SHP77 (cell line): ENCODE results near the gene KIF3B.
"Not testable (repeated sequence)": the region's sequence is repeated elsewhere in the genome, so short reads cannot be mapped to it uniquely, and the experiment has no call there.

Source experiments
- DNase-seq, 2 experiments: peaks; one replicate each; lab custom pipeline; 2025; lab: John Stamatoyannopoulos, UW

KIF3B gene

GRCh38 chr20:32296412-32296811 is 19.0 kb downstream of the KIF3B start:
- no peak for DNase-seq

DNA sequence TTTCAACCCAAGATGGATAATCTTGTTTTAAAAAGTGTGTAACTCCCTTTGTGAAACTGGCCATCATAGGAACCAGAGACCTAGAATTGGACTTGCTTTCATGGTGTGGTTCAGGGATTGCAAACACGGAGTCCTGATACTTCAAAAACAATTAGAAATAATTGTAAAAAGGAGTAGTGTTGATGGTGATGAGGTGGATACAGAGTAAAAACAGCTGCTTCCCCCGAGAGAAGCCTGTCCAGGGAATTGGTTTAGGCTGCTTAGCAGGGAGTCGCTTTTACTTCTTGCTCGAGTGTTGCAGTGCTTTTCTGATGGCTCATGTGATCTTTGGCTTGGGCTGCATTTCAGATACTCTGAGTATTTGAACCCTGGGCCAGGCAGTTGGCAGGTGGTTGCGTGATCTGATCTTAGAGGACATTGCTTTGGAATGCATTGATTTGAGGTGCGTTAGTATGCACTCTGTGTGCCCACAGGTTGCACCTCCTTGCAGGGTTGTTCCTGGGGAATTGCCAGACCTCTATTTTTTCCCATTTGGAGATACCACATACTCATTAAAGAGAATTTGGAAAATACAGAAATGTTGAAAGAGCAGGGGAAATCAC is 19.5 kb downstream of the KIF3B start:
- DNase-seq: no peak

DNA sequence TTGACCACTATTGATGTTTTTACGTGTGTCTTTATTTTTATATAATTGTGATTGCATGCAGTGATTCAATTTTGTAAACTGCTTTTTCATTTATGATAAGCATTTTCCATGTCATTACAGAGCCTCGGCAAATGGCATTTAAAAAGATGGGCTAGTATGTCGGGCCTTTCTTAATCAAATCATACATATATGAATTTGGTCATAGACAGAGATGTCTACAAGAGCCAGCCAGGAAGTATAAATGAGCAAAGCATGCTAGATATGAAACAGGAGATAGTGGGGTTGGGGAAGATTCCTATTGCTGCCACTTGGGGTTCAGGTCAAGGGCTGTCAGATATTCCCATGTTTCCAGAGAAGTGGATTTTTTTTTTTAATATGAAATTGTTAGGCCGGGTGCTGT is 20.0 kb downstream of the KIF3B start:
- no peak for DNase-seq

- no peak for DNase-seq
These were observed 23.2 kb downstream of the KIF3B start for GRCh38 chr20:32300647-32301046.

DNA sequence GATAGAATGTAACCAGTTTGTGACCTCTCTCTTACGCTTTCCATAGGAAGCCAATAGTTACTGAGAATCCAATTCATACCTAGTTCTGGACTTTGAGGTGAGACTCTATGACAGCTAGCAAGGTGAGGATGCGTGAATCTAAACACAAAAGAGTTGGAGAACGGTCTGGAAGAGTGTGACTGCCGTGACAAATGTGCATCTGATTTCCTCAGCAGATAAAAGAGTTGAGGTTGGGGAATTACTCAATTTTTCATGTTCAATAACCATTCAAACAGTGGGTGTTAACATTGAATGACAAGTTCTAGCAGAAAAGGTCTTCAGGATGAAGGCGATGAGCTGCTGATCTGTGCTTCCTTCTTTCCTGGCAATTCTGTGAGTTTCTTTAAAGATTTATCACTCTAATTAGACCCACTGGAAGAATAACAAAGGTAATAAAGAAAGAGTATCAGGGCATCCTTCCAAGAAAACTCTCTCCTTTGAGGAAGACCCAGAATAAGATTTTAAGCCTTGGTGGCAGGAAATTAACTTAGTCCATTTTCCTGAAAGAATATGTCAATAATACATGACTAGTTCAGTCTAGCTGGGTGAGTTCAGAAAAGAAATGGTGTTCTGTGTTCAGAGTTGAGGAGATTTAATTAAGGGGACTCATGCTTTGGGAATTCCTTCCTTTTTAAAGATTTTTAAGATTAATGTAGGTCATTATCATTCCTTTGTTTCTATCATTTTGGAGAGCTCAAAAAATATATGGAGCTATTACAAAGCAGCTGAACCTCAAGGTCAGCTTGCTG is 24.5 kb downstream of the KIF3B start:
- DNase-seq: no peak

DNA sequence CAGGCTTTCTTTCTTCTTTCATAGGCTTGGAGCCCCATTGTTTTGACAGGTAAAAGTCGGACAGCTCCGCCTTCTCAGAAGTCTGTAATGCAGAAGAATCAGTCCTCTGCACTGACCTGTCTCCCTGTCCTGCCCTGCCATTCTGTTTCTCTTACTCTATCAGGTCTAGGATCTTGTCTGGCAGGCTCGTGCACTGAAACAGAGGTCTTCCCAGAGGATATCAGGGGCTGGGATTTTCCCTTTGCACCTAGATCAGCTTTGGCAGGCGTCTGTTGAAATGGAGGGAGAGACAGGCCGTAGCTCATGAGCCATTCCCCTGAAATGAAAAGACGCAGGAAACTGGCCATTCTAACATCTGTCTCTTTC is 25.0 kb downstream of the KIF3B start:
- no peak for DNase-seq

DNA sequence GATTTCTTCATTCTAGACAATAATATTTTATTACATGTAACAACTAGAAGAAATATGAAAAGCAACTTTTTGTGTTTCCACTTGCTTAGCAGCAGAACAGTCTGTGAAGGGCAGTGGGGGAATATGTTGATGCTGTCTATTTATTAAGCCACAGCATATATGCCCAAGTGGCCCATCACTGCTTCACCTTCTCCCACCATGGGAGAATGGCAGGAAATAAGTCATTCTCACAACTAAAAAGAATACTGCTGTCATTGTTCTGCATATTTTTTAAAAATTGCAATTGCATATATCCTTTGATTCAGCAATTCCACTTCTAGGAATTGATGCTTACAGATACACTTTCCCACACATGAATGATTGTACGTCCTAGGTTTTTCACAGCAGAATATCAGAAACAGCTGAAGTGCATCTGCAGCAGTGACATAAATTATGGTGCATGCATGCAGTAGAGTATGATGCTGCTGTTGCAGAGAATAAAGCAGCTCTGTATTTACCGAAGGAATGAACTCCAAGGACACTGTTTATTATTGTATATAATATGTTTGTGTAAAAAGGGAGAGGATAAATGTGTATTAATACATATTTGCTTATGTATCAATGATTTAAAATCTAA is 26.8 kb downstream of the KIF3B start:
- no peak for DNase-seq

DNA sequence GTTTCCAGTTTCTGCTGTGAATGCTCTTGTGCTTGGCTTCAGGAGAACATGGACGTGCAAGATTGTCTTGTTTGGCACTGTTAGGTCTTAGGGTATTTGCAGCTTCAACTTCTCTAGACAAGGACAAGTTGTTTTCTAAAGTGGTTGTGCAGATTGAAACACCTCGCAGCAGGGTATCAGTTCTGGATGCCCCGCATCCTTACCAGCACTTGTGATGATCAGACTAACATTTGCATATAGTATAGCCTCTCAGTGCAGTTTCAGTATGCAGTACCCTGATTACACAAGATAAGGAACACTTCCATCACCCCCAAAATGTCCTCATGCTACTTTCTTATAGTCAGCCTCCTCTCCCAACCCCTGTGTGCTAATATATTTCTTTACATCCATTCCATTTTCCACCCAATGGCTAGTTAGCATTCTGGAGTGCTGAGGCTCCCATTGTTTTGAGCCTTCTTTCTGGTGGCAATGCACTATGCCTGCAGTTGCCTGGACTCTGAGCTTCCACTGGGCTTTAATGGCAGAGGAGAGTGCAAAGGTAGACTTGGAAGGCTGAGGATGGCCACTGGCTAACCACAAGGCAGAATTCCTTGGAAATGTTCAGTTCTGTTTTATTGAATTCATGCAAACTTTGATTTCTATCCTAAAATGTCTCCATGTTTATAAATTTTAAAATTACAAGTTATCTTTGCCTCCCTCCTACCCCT is 35.4 kb downstream of the KIF3B start:
- no peak for DNase-seq

- DNase-seq: no peak
These were observed 37.3 kb downstream of the KIF3B start for GRCh38 chr20:32314768-32315167.

GRCh38 chr20:32315399-32315798 is 37.9 kb downstream of the KIF3B start:
- no peak for DNase-seq

DNA sequence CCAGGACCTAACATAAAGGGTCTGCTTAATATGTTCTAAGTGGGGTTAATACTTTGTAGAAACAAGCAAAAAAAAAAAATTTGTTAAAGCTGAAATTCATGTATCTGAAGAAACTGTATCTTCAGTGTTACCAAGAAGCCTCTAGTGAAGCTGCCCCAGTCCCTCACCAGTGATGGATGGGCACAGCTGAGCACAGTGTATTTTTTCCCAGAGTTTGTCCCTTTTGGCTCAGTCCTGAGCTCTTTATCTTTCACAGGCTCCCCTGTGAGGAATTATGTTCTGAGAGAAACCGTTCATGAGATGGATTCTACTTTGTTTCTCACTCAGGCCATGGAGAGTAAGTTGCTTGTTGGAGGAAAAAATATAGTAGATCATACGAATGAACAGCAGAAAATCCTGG is 38.4 kb downstream of the KIF3B start:
- DNase-seq: no peak

DNA sequence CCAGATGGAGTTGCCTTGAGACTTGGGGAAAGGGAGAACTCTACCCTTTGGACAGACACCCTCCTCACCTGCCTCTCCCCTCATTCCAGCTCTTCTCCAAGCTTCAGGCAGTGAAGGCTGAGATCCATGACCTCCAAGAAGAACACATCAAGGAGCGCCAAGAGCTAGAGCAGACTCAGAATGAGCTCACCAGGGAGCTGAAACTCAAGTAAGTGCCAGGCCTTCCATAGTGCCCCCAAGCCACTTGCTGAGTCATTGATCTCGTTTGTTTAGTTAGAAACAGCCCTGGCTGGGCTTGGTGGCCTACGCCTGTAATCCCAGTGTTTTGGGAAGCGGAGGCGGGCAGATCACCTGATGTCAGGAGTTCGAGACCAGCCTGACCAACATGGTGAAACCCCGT is 39.2 kb downstream of the KIF3B start:
- DNase-seq: no peak

- DNase-seq: no peak
These were observed 41.6 kb downstream of the KIF3B start for GRCh38 chr20:32319100-32319499.

- DNase-seq: no peak
These were observed 42.9 kb downstream of the KIF3B start for GRCh38 chr20:32320305-32320704.

DNA sequence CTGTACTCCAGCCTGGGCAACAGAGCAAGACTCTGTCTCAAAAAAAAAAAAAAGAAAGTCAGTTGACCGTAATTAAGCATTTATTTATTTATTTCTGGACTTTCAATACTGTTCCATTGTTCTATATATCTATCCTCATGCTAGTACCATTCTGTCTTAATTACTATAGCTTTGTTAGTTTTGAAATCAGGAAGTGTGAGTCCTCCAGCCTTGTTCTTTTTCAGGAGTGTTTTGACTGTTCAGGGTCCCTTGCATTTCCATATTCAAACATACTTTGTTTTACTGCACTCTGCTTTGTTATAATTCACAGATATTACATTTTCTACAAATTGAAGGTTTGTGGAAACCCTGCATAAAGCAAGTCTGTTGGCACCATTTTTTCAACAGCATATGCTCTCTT is 43.9 kb downstream of the KIF3B start:
- no peak for DNase-seq

DNA sequence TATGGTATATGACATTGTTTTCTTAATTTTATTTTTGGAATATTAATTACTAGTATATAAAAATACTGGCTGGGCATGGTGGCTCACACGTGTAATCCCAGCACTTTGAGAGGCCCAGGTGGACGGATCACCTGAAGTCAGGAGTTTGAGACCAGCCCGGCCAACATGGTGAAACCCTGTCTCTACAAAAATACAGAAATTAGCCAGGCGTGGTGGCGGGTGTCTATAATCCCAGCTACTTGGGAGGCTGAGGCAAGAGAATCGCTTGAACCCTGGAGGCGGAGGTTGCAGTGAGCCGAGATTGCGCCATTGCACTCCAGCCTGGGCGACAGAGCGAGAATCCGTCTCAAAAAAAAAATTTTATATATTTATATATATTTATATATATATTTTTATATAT is 44.8 kb downstream of the KIF3B start:
- not testable (repeated sequence) for DNase-seq

DNA sequence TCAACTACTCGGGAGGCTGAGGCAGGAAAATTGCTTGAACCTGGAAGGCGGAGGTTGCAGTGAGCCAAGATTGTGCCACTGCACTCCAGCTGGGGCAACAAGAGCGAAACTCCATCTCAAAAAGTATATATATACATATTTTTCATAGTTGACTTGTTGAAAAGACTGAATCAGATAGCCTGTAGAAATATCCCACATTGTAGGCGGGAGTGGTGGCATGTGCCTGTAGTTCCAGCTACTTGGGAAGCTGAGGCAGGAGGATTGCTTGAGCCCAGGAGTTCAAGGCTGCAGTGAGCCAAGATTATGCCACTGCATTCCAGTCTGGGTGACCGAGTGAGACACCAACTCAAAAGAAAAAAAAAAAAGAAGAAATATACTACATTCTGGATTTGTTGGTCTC is 46.3 kb downstream of the KIF3B start:
- not testable (repeated sequence) for DNase-seq

GRCh38 chr20:32325706-32326503 is 48.5 kb downstream of the KIF3B start:
- DNase-seq: peak; percentile 79 to 86

DNA sequence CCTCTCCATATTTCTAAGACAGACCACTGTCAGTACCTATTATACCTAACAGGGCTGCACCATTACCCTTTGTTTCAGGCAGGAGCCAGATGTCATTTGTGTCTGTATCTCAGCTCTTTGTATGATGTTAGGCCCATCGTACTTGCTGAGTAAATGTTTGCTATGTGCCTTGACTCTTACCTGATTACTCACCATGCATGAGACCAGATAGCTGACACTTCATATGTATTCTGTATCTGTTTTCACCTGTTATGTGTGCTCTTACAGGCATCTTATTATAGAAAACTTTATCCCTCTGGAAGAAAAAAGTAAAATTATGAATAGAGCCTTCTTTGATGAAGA is 49.0 kb downstream of the KIF3B start:
- DNase-seq: peak; percentile 54 to 66

- no peak for DNase-seq
These were observed 49.7 kb downstream of the KIF3B start for GRCh38 chr20:32327087-32327681.

DNA sequence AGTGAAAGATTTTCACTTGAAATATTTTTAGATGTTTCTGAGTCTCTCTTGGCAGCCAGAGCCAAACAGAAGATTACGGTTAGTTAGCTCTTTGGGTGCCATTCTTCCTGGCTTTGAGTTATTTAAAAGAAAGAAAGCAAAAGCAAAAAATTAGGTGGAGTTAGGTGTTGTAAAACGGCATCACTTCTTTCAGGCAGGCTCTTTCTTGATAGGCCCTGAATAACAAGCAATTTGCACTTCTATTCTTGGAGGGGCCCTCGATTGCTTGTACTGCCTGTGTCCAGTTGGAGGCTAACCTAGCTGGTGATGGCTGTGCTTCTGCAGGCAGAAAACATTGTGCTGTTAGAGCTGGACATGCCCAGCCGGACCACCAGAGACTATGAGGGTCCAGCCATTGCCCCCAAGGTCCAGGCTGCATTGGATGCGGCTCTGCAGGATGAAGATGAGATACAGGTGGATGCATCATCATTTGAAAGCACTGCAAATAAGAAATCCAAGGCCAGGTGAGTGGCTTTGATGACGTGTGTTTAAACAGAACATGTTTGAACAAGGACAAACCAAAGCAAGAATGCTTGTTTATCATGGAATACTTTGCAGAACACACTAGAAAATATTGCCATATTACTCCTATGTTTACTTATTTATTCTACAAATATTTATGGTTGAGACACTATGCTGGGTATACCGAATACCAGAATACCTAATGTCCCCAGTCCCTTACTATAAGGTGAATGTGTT is 52.5 kb downstream of the KIF3B start:
- DNase-seq: peak; percentile 8 to 15
